Endothelial cell of umbilical vein (primary cell): ENCODE measurements around the gene PPIL1. TPM values are rescaled to one million over a fixed set of nuclear protein-coding genes. Genes with fewer than 3 reads are reported as not detected.

Experiments
- BruUV-seq: library from RNA; stranded (reverse); fragments of 400-500 nt; replicated peaks from 2 replicates; lab custom pipeline; 2021; lab: Mats Ljungman, UMichigan
- CTCF ChIA-PET: fragments of 300-600, 350-600 bp; sonication (Branson Sonifier 250); formaldehyde crosslinking; loops from one replicate; lab custom pipeline; 2021; ENCODE audit warnings: antibody characterized with exemption, inconsistent platforms; lab: Charles Lee
- POLR2A ChIA-PET: fragments of 300-600, 350-600 bp; sonication (Branson Sonifier 250); formaldehyde crosslinking; loops from one replicate; lab custom pipeline; 2021; ENCODE audit warnings: antibody characterized with exemption, inconsistent platforms; lab: Charles Lee
- DNase-seq: peaks from one replicate; pipeline ENCODE4 v3.0.0-alpha.2; 2011; ENCODE audit warnings: low read depth, low spot score
- FAIRE-seq: peaks from 2 replicates; lab custom pipeline; 2011; peaks lifted over from hg19 to GRCh38; lab: Jason Lieb, UNC
- H2AFZ ChIP-seq: 2 replicates; pipeline ENCODE4 v1.6.0; 2012; ENCODE audit warnings: low read depth, low read length, control low read depth, inconsistent platforms
- H3K27ac ChIP-seq: 2 replicates; pipeline ENCODE4 v1.5.1; 2011; ENCODE audit warnings: low read depth, mild to moderate bottlenecking, control low read depth, low read length, moderate library complexity; ENCODE audit not compliant: insufficient read depth
- H3K27me3 ChIP-seq, 2 experiments: 2 replicates each; pipeline versions ENCODE4 v1.6.0 to v1.6.1; 2011; ENCODE audit warnings: low read length in 2 of 2, mixed read lengths in 1 of 2; ENCODE audit not compliant: control insufficient read depth in 2 of 2, insufficient read depth in 2 of 2
- H3K36me3 ChIP-seq, 2 experiments: 2 replicates in 1 of 2; 3 replicates in 1 of 2; pipeline ENCODE4 v1.5.1; 2011; ENCODE audit warnings: low read length in 2 of 2, mild to moderate bottlenecking in 1 of 2, moderate library complexity in 1 of 2; ENCODE audit not compliant: control insufficient read depth in 2 of 2, insufficient read depth in 2 of 2; ENCODE audit errors: extremely low read depth in 1 of 2
- H3K4me1 ChIP-seq: 3 replicates; pipeline ENCODE4 v1.5.1; 2011; ENCODE audit warnings: mild to moderate bottlenecking, low read length; ENCODE audit not compliant: control insufficient read depth, insufficient read depth; ENCODE audit errors: extremely low read depth
- H3K4me2 ChIP-seq: 2 replicates; pipeline ENCODE4 v1.6.1; 2011; ENCODE audit warnings: low read length, control low read depth, mixed read lengths; ENCODE audit not compliant: insufficient read depth
- H3K4me3 ChIP-seq, 3 experiments: fragments of 200-600 bp in 1 of 3; sonication (generic), shearing (Covaris generic) in 1 of 3; replicated peaks in 1 of 3; 2 replicates each; pipeline ENCODE4 v1.5.1; 2011 to 2016; ENCODE audit warnings: control low read depth in 3 of 3, low read length in 3 of 3, mild to moderate bottlenecking in 2 of 3, inconsistent platforms in 1 of 3, low read depth in 1 of 3, moderate library complexity in 1 of 3; ENCODE audit not compliant: insufficient read depth in 1 of 3
- H3K79me2 ChIP-seq: 2 replicates; pipeline ENCODE4 v1.6.0; 2012; ENCODE audit warnings: low read length, inconsistent platforms; ENCODE audit not compliant: control insufficient read depth, insufficient read depth
- H3K9ac ChIP-seq: replicated peaks from 2 replicates; pipeline ENCODE3; 2011; ENCODE audit warnings: low read length, control low read depth; ENCODE audit not compliant: insufficient read depth; ENCODE audit errors: extremely low read depth
- H3K9me1 ChIP-seq: replicated peaks from 3 replicates; pipeline ENCODE4 v1.6.0; 2011; ENCODE audit warnings: mild to moderate bottlenecking, low read length; ENCODE audit not compliant: control insufficient read depth, insufficient read depth; ENCODE audit errors: extremely low read depth
- H3K9me3 ChIP-seq: replicated peaks from 2 replicates; pipeline ENCODE4 v1.5.1; 2012; ENCODE audit warnings: low read length, inconsistent platforms; ENCODE audit not compliant: control insufficient read depth, insufficient read depth
- H4K20me1 ChIP-seq: replicated peaks from 2 replicates; pipeline ENCODE3; 2011; ENCODE audit warnings: mild to moderate bottlenecking, low read length; ENCODE audit not compliant: control insufficient read depth, insufficient read depth; ENCODE audit errors: extremely low read depth
- EZH2 ChIP-seq: IDR thresholded peaks from 2 replicates; pipeline ENCODE4 v1.6.1; 2012; ENCODE audit warnings: borderline replicate concordance, low read depth, mild to moderate bottlenecking, moderate library complexity, low read length, inconsistent platforms; ENCODE audit not compliant: severe bottlenecking
- FOS ChIP-seq: IDR thresholded peaks from 2 replicates; pipeline ENCODE4 v1.6.1; 2011; ENCODE audit warnings: mild to moderate bottlenecking, low read length, moderate library complexity, borderline replicate concordance; ENCODE audit not compliant: insufficient read depth
- GATA2 ChIP-seq: IDR thresholded peaks from 2 replicates; pipeline ENCODE4 v1.7.0; 2011; ENCODE audit warnings: low read depth, mild to moderate bottlenecking, moderate library complexity, mixed read lengths, low read length; ENCODE audit not compliant: insufficient read length, insufficient read depth
- JUN ChIP-seq: IDR thresholded peaks from 2 replicates; pipeline ENCODE4 v1.6.1; 2011; ENCODE audit warnings: borderline replicate concordance, low read depth; ENCODE audit not compliant: insufficient read length, insufficient read depth
- MYC ChIP-seq: IDR thresholded peaks from one replicate; pipeline ENCODE4 v1.6.1; 2011; ENCODE audit warnings: mild to moderate bottlenecking, low read depth, low read length
- POLR2A ChIP-seq: IDR thresholded peaks from 2 replicates; pipeline ENCODE4 v1.6.1; 2012; ENCODE audit warnings: low read depth, mild to moderate bottlenecking, control low read depth, low read length
- POLR2AphosphoS5 ChIP-seq: IDR thresholded peaks from 2 replicates; pipeline ENCODE4 v1.6.1; 2012; ENCODE audit warnings: low read depth, mild to moderate bottlenecking, control low read depth, low read length, moderate library complexity; ENCODE audit not compliant: insufficient read depth
- dilution Hi-C: fragments of 300-500 bp; cut with MboI; formaldehyde crosslinking; loops from one replicate; pipeline ENCODE4 v1.15.0; 2019; ENCODE audit warnings: low sequenced_read_pairs; ENCODE audit not compliant: extremely low pct_ligation_motif_present
- intact Hi-C: fragments of 100-400 bp; cut with micrococcal nuclease; formaldehyde crosslinking; loops from one replicate; pipeline ENCODE4 v1.10.0; 2022
- polyA plus RNA-seq, 4 experiments: library from polyadenylated mRNA; depleted of rRNA in 3 of 4; stranded (reverse) in 3 of 4; unstranded in 1 of 4; fragments of >200 nt; gene quantifications; 2 replicates each; pipeline versions ENCODE4 v1.2.1 to v1.2.3, GENCODE V29; 2011 to 2012; ENCODE audit warnings: missing spikeins in 1 of 4
- total RNA-seq: library from RNA; stranded (reverse); gene quantifications from 2 replicates; pipeline ENCODE4 v1.2.3, GENCODE V29; 2021
- TF ChIP-seq, protein P1 (sequence below): IDR thresholded peaks from 2 replicates; pipeline ENCODE4 v1.6.1; 2011; ENCODE audit not compliant: insufficient read depth, insufficient read length
- TF ChIP-seq, protein P2 (sequence below), 2 donors: IDR thresholded peaks; 1 replicate in 1 of 2; 2 replicates in 1 of 2; pipeline ENCODE4 v1.5.1; 2011; ENCODE audit warnings: low read length in 2 of 2, mild to moderate bottlenecking in 2 of 2, moderate library complexity in 2 of 2, control low read depth in 1 of 2, inconsistent platforms in 1 of 2, low read depth in 1 of 2; ENCODE audit not compliant: insufficient read depth in 1 of 2; ENCODE audit errors: extremely low read depth in 1 of 2

The PPIL1 gene
- total and polyA plus RNA-seq, 2 donors (not counting 3 experiments of a cell fraction or from before 2014, with no cell fraction given) = 28.6 to 35.6 TPM

DNA sequence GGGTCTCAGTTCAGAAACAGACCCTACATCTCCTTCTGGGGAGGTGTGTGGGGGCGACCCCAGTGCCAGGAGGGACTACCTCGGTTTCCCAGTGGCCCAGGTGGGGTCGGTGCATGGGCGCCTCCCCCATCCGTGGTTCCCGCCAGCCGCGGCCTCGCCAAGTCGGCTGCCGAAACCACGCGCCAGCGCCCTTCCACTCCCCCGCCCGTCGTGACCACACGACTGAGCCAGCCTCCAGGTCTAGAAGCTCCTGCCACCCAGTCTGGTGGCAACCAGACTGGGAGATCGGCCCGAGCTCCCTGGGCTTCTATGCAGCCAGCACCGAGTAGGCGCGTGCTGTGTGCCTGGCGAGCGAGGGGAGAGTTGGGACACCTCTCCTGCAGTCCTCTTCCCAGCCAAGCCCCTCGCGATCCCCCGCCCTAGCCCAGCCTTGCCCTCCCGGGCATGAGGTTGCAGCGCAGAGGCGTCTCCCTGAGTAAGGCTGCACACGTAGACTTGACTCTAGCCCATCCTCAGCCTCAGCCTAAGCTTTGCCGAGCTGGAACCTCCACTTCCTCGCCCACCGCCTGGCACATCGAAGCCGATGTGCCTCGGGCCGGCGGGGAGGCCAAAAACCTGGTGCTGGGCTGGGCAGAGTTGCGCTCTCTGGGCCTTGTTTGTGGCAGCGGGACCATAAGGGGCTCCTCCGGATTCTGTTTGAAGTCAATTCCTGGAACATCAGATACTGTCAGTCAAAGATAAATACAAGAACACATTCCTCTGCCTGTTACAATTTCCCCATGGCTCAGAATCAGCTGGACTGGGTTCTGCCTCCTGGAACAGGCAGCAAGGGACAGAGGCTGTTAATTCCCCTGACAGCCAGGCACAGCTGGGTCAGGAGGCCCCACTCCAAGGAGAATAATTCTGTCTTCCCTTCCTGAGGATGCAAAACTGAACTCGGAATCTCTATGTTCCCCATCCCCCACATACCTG lies 33.9 kb downstream of the PPIL1 start:
- no peaks in the 10 kb centered on the region for H3K9me1 ChIP-seq
- no peaks in the 10 kb centered on the region for H3K27me3 ChIP-seq
- intact Hi-C loops (no loop called here), dilution Hi-C loops (no loop called here)
- no peaks in the 10 kb centered on the region for H3K79me2 ChIP-seq
- TF ChIP-seq MYC (no peak), GATA2 (no peak), POLR2A (no peak), EZH2 (no peak), JUN (no peak), POLR2AphosphoS5 (no peak), FOS (no peak)
- TF ChIP-seq, protein P1, sequence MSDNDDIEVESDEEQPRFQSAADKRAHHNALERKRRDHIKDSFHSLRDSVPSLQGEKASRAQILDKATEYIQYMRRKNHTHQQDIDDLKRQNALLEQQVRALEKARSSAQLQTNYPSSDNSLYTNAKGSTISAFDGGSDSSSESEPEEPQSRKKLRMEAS = no peak
- TF ChIP-seq, protein P2, sequence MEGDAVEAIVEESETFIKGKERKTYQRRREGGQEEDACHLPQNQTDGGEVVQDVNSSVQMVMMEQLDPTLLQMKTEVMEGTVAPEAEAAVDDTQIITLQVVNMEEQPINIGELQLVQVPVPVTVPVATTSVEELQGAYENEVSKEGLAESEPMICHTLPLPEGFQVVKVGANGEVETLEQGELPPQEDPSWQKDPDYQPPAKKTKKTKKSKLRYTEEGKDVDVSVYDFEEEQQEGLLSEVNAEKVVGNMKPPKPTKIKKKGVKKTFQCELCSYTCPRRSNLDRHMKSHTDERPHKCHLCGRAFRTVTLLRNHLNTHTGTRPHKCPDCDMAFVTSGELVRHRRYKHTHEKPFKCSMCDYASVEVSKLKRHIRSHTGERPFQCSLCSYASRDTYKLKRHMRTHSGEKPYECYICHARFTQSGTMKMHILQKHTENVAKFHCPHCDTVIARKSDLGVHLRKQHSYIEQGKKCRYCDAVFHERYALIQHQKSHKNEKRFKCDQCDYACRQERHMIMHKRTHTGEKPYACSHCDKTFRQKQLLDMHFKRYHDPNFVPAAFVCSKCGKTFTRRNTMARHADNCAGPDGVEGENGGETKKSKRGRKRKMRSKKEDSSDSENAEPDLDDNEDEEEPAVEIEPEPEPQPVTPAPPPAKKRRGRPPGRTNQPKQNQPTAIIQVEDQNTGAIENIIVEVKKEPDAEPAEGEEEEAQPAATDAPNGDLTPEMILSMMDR (IDR thresholded peaks at IDR 0.05; ENCODE audit: extremely low read depth in 1 of 2, insufficient read depth in 1 of 2, low read depth in 1 of 2, low read length in 2 of 2) = no peak
- FAIRE-seq = peak; percentile 69
- no peak overlapping the region for H3K27ac ChIP-seq
- H3K9ac ChIP-seq = peak overlapping the region; percentile 69
- ChIA-PET CTCF (interaction anchor here (0.6 to 1.8 kb wide), 4 partner anchors 9 to 58 kb away, joined by 3 to 11 read pairs (median 4); no protein-coding TSS in a partner anchor), POLR2A (no interaction called here)
- peak overlapping the region in 2 of 3 experiments; percentile 23 to 85 for H3K4me3 ChIP-seq
- DNase-seq = no peak
- H3K9me3 ChIP-seq = no peaks in the 10 kb centered on the region
- BruUV-seq = no TSS peak
- H3K36me3 ChIP-seq = no peaks in the 10 kb centered on the region
- no peaks in the 10 kb centered on the region for H4K20me1 ChIP-seq
- peak overlapping the region; percentile 80 for H3K4me2 ChIP-seq
- H2AFZ ChIP-seq = peak overlapping the region; percentile 38
- H3K4me1 ChIP-seq = peaks cover 21% of the 10 kb centered on the region
